HL-60 (cell line): ENCODE data around the gene ELMOD3.
"Not testable (repeated sequence)": the region's sequence is repeated elsewhere in the genome, so short reads cannot be mapped to it uniquely, and the experiment has no call there.

Experiments used
- DNase-seq, 2 experiments: peaks; one replicate each; pipeline ENCODE4 v3.0.0-alpha.2; 2010 to 2020; ENCODE audit warnings: low read depth in 1 of 2, low spot score in 1 of 2
- H3K27ac ChIP-seq: fragments of 250-450 bp; sonication (Bioruptor Pico); replicated peaks from 2 replicates; pipeline ENCODE4 v1.5.1; 2020; ENCODE audit warnings: mild to moderate bottlenecking, moderate library complexity
- H3K27me3 ChIP-seq: fragments of 250-450 bp; sonication (Bioruptor Pico); 2 replicates; pipeline ENCODE4 v1.5.1; 2021; ENCODE audit warnings: mild to moderate bottlenecking, moderate library complexity; ENCODE audit not compliant: insufficient read depth, poor library complexity, severe bottlenecking
- H3K4me3 ChIP-seq: replicated peaks from 2 replicates; pipeline ENCODE4 v1.5.1; 2011; ENCODE audit warnings: mild to moderate bottlenecking, control low read depth, low read length; ENCODE audit not compliant: insufficient read depth
- GABPA ChIP-seq: IDR thresholded peaks from 2 replicates; pipeline ENCODE4 v1.6.1; 2012; ENCODE audit warnings: low read depth
- POLR2AphosphoS5 ChIP-seq: IDR thresholded peaks from 2 replicates; pipeline ENCODE4 v1.6.1; 2012; ENCODE audit warnings: low read depth
- SPI1 ChIP-seq: IDR thresholded peaks from 2 replicates; pipeline ENCODE4 v1.6.1; 2012; ENCODE audit warnings: low read depth, mild to moderate bottlenecking, borderline replicate concordance
- TF ChIP-seq, protein P1 (sequence below): IDR thresholded peaks from 2 replicates; pipeline ENCODE4 v1.6.1; 2012; ENCODE audit warnings: low read depth; ENCODE audit not compliant: insufficient replicate concordance
- TF ChIP-seq, protein P2 (sequence below): IDR thresholded peaks from one replicate; pipeline ENCODE4 v1.5.1; 2011; ENCODE audit warnings: low read length, control low read depth, inconsistent platforms; ENCODE audit not compliant: insufficient read depth

Gene ELMOD3

GRCh38 chr2:85355521-85355920 is 952 bp downstream of the ELMOD3 start:
- Histone ChIP-seq H3K27me3 (no peaks in the 10 kb centered on the region), H3K4me3 (peak overlapping the region; percentile 86), H3K27ac (no peak overlapping the region)
- TF ChIP-seq SPI1 (no peak), POLR2AphosphoS5 (no peak), GABPA (no peak)
- TF ChIP-seq, protein P1, sequence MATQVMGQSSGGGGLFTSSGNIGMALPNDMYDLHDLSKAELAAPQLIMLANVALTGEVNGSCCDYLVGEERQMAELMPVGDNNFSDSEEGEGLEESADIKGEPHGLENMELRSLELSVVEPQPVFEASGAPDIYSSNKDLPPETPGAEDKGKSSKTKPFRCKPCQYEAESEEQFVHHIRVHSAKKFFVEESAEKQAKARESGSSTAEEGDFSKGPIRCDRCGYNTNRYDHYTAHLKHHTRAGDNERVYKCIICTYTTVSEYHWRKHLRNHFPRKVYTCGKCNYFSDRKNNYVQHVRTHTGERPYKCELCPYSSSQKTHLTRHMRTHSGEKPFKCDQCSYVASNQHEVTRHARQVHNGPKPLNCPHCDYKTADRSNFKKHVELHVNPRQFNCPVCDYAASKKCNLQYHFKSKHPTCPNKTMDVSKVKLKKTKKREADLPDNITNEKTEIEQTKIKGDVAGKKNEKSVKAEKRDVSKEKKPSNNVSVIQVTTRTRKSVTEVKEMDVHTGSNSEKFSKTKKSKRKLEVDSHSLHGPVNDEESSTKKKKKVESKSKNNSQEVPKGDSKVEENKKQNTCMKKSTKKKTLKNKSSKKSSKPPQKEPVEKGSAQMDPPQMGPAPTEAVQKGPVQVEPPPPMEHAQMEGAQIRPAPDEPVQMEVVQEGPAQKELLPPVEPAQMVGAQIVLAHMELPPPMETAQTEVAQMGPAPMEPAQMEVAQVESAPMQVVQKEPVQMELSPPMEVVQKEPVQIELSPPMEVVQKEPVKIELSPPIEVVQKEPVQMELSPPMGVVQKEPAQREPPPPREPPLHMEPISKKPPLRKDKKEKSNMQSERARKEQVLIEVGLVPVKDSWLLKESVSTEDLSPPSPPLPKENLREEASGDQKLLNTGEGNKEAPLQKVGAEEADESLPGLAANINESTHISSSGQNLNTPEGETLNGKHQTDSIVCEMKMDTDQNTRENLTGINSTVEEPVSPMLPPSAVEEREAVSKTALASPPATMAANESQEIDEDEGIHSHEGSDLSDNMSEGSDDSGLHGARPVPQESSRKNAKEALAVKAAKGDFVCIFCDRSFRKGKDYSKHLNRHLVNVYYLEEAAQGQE, result no peak
- TF ChIP-seq, protein P2, sequence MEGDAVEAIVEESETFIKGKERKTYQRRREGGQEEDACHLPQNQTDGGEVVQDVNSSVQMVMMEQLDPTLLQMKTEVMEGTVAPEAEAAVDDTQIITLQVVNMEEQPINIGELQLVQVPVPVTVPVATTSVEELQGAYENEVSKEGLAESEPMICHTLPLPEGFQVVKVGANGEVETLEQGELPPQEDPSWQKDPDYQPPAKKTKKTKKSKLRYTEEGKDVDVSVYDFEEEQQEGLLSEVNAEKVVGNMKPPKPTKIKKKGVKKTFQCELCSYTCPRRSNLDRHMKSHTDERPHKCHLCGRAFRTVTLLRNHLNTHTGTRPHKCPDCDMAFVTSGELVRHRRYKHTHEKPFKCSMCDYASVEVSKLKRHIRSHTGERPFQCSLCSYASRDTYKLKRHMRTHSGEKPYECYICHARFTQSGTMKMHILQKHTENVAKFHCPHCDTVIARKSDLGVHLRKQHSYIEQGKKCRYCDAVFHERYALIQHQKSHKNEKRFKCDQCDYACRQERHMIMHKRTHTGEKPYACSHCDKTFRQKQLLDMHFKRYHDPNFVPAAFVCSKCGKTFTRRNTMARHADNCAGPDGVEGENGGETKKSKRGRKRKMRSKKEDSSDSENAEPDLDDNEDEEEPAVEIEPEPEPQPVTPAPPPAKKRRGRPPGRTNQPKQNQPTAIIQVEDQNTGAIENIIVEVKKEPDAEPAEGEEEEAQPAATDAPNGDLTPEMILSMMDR, result no peak
- DNase-seq, result no peak

- DNase-seq, result no peak
- TF ChIP-seq, protein P2, result no peak
- TF ChIP-seq POLR2AphosphoS5 (no peak), GABPA (no peak), SPI1 (no peak)
- TF ChIP-seq, protein P1, result no peak
- H3K27me3 ChIP-seq, result no peaks in the 10 kb centered on the region
- H3K27ac ChIP-seq, result no peak overlapping the region
- H3K4me3 ChIP-seq, result no peak overlapping the region
Observed at GRCh38 chr2:85356186-85356585, 1.6 kb downstream of the ELMOD3 start.

DNA sequence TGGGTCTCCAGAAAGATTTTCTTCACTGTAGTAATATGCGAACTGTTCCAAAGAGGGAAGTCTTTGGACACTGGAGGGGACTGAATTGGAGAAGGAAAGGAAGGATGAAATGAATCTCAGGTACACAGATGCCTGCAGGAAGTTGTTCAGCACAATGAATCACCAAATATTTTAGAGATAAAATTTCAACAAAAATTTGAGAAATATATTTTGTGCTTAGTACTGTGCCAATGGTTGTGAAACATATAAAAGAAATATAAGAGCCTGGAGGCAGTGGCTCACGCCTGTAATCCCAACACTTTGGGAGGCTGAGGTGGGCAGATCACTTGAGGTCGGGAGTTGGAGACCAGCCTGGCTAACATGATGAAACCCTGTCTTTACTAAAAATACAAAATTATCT is 3.2 kb downstream of the ELMOD3 start:
- no peak overlapping the region for H3K4me3 ChIP-seq
- H3K27me3 ChIP-seq, result no peaks in the 10 kb centered on the region
- no peak overlapping the region for H3K27ac ChIP-seq
- TF ChIP-seq SPI1 (no peak), GABPA (no peak), POLR2AphosphoS5 (no peak)
- TF ChIP-seq, protein P1, result no peak
- TF ChIP-seq, protein P2, result no peak
- no peak for DNase-seq

DNA sequence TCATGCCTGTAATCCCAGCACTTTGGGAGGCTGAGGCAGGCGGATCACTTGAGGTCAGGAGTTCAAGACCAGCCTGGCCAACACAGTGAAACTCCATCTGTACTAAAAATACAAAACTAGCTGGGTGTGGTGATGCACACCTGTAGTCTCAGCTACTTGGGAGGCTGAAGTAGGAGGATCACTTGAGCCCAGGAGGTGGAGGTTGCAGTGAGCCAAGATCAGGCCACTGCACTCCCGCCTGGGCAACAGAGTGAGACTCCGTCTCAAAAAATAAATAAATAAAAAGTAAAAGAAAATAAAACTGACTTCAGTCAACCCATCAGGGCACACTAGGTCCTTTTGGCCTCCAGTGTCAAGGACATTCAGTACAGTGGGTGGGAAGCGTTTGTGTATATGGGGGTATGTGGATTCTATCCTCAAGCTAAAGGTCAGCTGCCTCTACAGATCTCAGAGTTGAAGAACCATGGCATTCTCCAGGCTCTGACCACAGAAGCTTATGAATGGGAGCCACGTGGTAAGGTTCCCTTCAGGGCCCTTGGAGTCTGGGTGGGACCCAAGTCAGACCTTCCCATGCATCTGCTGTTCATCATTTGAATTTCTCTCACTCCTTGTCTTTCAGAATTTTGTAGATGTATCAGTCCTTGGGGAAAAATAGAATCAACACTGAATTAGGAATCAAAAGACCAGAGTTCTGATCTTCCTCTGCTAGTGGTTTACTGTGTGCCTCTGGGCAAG is 8.3 kb downstream of the ELMOD3 start:
- not testable (repeated sequence) for H3K27me3 ChIP-seq, H3K27ac ChIP-seq, H3K4me3 ChIP-seq, DNase-seq
